MCF 10A (cell line): Measurements from ENCODE around the gene SYNPR. TPM values are rescaled to one million over a fixed set of nuclear protein-coding genes. Genes with fewer than 3 reads are reported as not detected.

Experiments used
- BruUV-seq: library from RNA; stranded (reverse); fragments of 400-500 nt; replicated peaks from 2 replicates; lab custom pipeline; 2021; lab: Mats Ljungman, UMichigan
- CTCF ChIA-PET: fragments of 300-600 bp; sonication (Branson Sonifier 250); formaldehyde crosslinking; extraction: SDS; loops from one replicate; lab custom pipeline; 2021; ENCODE audit warnings: antibody characterized with exemption, inconsistent platforms; lab: Yijun Ruan, JAX
- POLR2A ChIA-PET: fragments of 300-600, 350-650 bp; sonication (Branson Sonifier 250); formaldehyde crosslinking; extraction: SDS; loops from one replicate; lab custom pipeline; 2020; ENCODE audit warnings: antibody characterized with exemption, inconsistent platforms; lab: Yijun Ruan, JAX
- DNase-seq: peaks from one replicate; pipeline ENCODE4 v3.0.0-alpha.2; 2018; ENCODE audit not compliant: unreplicated experiment
- H3K27ac Mint-ChIP-seq: one replicate; pipeline ENCODE4 v1.8.0; 2022; ENCODE audit warnings: mild to moderate bottlenecking, low read depth, mixed read lengths; ENCODE audit not compliant: unreplicated experiment
- H3K27me3 Mint-ChIP-seq: one replicate; pipeline ENCODE4 v1.8.0; 2022; ENCODE audit warnings: mixed read lengths; ENCODE audit not compliant: insufficient read depth, unreplicated experiment
- H3K36me3 Mint-ChIP-seq: one replicate; pipeline ENCODE4 v1.8.0; 2022; ENCODE audit warnings: mild to moderate bottlenecking, moderate library complexity, mixed read lengths; ENCODE audit not compliant: insufficient read depth, unreplicated experiment
- H3K4me1 Mint-ChIP-seq: one replicate; pipeline ENCODE4 v1.8.0; 2022; ENCODE audit warnings: mixed read lengths; ENCODE audit not compliant: insufficient read depth, unreplicated experiment
- H3K4me3 Mint-ChIP-seq: one replicate; pipeline ENCODE4 v1.8.0; 2022; ENCODE audit warnings: mild to moderate bottlenecking, moderate library complexity, mixed read lengths; ENCODE audit not compliant: unreplicated experiment
- H3K9me3 Mint-ChIP-seq: one replicate; pipeline ENCODE4 v1.8.0; 2022; ENCODE audit warnings: mixed read lengths; ENCODE audit not compliant: unreplicated experiment
- CTCF ChIP-seq: fragments of 200-600 bp; IDR thresholded peaks from one replicate; pipeline ENCODE4 v1.8.0; 2022; ENCODE audit warnings: antibody characterized with exemption, mild to moderate bottlenecking; ENCODE audit not compliant: unreplicated experiment
- intact Hi-C: fragments of 100-400 bp; cut with micrococcal nuclease; formaldehyde crosslinking; loops from 2 replicates; pipeline ENCODE4 v1.14.1; 2022
- total RNA-seq: library from RNA; stranded (reverse); gene quantifications from 2 replicates; pipeline ENCODE4 v1.2.3, GENCODE V29; 2022

The SYNPR gene
- total RNA-seq, 1 experiment from 2014 or later, result not detected

GRCh38 chr3:63652066-63652725, 374.1 kb downstream of the SYNPR start, which contains the start of gene SNTN:
SNTN (plus strand) TSS chr3:63652675; CDS start chr3:63652688, 13 bp downstream.
- Mint-ChIP-seq H3K9me3 (no peaks in the 10 kb centered on the region), H3K27me3 (peaks cover 28% of the 10 kb centered on the region), H3K36me3 (no peaks in the 10 kb centered on the region), H3K4me3 (no peak within 1 kb of the TSS), H3K4me1 (no peaks in the 10 kb centered on the region), H3K27ac (no peak within 1 kb of the TSS)
- no TSS peak for BruUV-seq
- POLR2A ChIA-PET, result no interaction called here
- no peak for TF ChIP-seq CTCF
- intact Hi-C loops, result no loop called here
- DNase-seq, result no peak
- CTCF ChIA-PET, result no interaction called here

GRCh38 chr3:63654211-63654610, 376.1 kb downstream of the SYNPR start:
- no peak overlapping the region for H3K27ac Mint-ChIP-seq
- no TSS peak for BruUV-seq
- intact Hi-C loops, result no loop called here
- no peaks in the 10 kb centered on the region for H3K4me1 Mint-ChIP-seq
- H3K27me3 Mint-ChIP-seq, result peaks cover 13% of the 10 kb centered on the region
- POLR2A ChIA-PET, result interaction anchor here (0.5 to 0.7 kb wide), 2 partner anchors 183 to 960 kb away, joined by 3 read pairs; no protein-coding TSS in a partner anchor
- H3K36me3 Mint-ChIP-seq, result no peaks in the 10 kb centered on the region
- no peak overlapping the region for H3K4me3 Mint-ChIP-seq
- no peaks in the 10 kb centered on the region for H3K9me3 Mint-ChIP-seq
- CTCF ChIA-PET, result no interaction called here
- DNase-seq, result no peak
- TF ChIP-seq CTCF, result no peak

DNA sequence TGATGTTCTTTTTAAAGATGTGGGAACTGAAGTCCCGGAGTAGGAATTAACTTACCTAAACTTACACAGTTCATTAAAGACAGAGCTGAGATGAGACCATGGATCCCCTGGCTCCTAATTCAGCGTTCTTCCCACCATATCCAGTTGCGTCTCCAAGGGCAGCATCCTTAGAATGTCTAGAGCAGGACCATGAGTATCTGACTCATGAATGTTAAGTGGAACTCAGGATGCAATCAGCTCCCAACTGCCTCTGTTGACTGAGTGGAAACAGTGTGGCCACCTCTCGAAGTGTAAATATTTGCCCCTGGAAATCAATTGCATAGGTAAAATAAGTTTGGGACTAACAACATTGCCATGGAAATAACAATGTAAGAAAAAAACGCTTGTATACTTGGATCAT, 376.8 kb downstream of the SYNPR start:
- ChIA-PET POLR2A (interaction anchor here (0.7 kb wide), 1 partner anchor 183 kb away, joined by 3 read pairs; no protein-coding TSS in a partner anchor), CTCF (interaction anchor here (0.7 kb wide), 1 partner anchor 13 kb away, joined by 3 read pairs; no protein-coding TSS in a partner anchor)
- intact Hi-C loops, result no loop called here
- peaks cover 13% of the 10 kb centered on the region for H3K27me3 Mint-ChIP-seq
- TF ChIP-seq CTCF, result no peak
- no peaks in the 10 kb centered on the region for H3K36me3 Mint-ChIP-seq
- no peak overlapping the region for H3K27ac Mint-ChIP-seq
- no peaks in the 10 kb centered on the region for H3K9me3 Mint-ChIP-seq
- H3K4me1 Mint-ChIP-seq, result no peaks in the 10 kb centered on the region
- no TSS peak for BruUV-seq
- H3K4me3 Mint-ChIP-seq, result no peak overlapping the region
- DNase-seq, result no peak

GRCh38 chr3:63655519-63655918, 377.4 kb downstream of the SYNPR start:
- POLR2A ChIA-PET, result no interaction called here
- H3K4me3 Mint-ChIP-seq, result no peak overlapping the region
- DNase-seq, result no peak

More at GRCh38 chr3:63655519-63655918, 377.4 kb downstream of the SYNPR start:
- Mint-ChIP-seq H3K27me3 (peaks cover 13% of the 10 kb centered on the region), H3K9me3 (no peaks in the 10 kb centered on the region), H3K27ac (no peak overlapping the region), H3K36me3 (no peaks in the 10 kb centered on the region), H3K4me1 (no peaks in the 10 kb centered on the region)
- intact Hi-C loops, result no loop called here
- BruUV-seq, result no TSS peak
- TF ChIP-seq CTCF, result no peak
- CTCF ChIA-PET, result no interaction called here
